Tibial artery (tissue), 4 donors: Measurements from ENCODE around the gene COL4A2.

Experiments
- DNase-seq, 2 donors: peaks; one replicate each; pipeline ENCODE4 v3.0.0-alpha.2; 2019
- H3K27ac ChIP-seq, 2 donors: fragments of 200-600 bp; sonication (generic) in 1 of 2; 1 replicate in 1 of 2; 2 replicates in 1 of 2; pipeline ENCODE4 v1.5.1; 2018 to 2019; ENCODE audit warnings: mild to moderate bottlenecking in 1 of 2
- H3K27me3 ChIP-seq, 2 donors: fragments of 200-600 bp; sonication (generic) in 1 of 2; one replicate each; pipeline versions ENCODE4 v1.5.1 to v1.6.0; 2016 to 2019
- H3K36me3 ChIP-seq, 3 donors: fragments of 200-600 bp; sonication (generic) in 2 of 3; one replicate each; pipeline ENCODE4 v1.5.1; 2016 to 2019; ENCODE audit warnings: mild to moderate bottlenecking in 2 of 3
- H3K4me1 ChIP-seq, 4 donors: fragments of 200-600 bp; sonication (generic) in 2 of 4; 1 replicate in 3 of 4; 2 replicates in 1 of 4; pipeline ENCODE4 v1.5.1; 2016 to 2019
- H3K4me3 ChIP-seq, 2 donors: fragments of 200-600 bp; sonication (generic) in 1 of 2; 1 replicate in 1 of 2; 2 replicates in 1 of 2; pipeline ENCODE4 v1.5.1; 2018 to 2019; ENCODE audit warnings: mild to moderate bottlenecking in 2 of 2
- H3K9me3 ChIP-seq, 3 donors: fragments of 200-600 bp; sonication (generic) in 1 of 3; one replicate each; pipeline ENCODE4 v1.5.1; 2016 to 2019
- intact Hi-C: fragments of 100-400 bp; cut with DNase I; formaldehyde crosslinking; loops from one replicate; pipeline ENCODE4 v1.15.0; 2023; ENCODE audit warnings: low total_unique reads
- TF ChIP-seq, protein P1 (sequence below), 2 experiments: fragments of 200-600 bp in 1 of 2; fragments of 450-650 bp in 1 of 2; IDR thresholded peaks; one replicate each; pipeline ENCODE4 v1.5.1; 2017 to 2019; ENCODE audit warnings: antibody characterized with exemption in 2 of 2, mild to moderate bottlenecking in 1 of 2, moderate library complexity in 1 of 2

Gene COL4A2

DNA sequence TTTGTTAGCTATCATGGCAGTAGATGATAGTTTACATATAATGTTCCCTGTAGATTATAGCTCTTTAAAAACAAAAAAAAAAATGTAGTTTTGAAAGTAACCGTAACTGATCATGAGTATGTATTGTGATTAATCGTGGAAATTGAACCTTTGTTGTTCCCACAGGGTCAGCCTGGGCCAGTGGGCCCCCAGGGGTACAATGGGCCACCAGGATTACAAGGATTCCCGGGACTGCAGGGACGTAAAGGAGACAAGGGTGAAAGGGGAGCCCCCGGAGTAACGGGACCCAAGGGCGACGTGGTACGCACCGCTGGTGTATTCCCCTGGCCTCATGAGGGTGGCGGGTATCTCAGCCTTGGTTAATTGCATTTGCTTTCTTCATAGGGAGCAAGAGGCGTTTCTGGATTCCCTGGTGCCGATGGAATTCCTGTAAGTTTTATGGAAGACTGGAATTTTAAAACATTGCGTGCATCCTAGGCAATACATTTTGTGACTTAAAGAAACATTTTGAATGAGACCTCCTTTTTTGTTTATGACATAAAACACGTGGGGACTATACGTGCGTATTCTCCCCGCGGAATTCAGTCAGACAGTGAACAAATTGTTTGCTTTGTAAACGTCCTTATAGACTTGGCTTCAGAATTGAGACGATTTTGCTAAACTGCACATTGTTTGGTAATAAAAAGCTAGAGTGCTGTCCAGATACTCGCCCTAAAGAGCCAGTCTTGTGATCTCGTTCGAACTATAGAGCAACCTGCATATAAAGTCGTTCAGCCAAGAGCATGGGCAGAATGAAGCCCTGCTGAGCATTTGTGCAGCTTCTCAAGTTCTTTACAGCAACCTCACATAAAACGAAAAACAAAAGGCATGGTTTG, 117.7 kb downstream of the COL4A2 start:
- Histone ChIP-seq H3K27ac (peak overlapping the region; percentile 59 to 85), H3K36me3 (peaks cover 17 to 41% (median 30%) of the 10 kb centered on the region in 3 donors), H3K9me3 (no peaks in the 10 kb centered on the region), H3K4me1 (peaks cover 0 to 75% (median 45%) of the 10 kb centered on the region in 4 donors), H3K4me3 (no peak overlapping the region), H3K27me3 (no peaks in the 10 kb centered on the region)
- TF ChIP-seq, protein P1, sequence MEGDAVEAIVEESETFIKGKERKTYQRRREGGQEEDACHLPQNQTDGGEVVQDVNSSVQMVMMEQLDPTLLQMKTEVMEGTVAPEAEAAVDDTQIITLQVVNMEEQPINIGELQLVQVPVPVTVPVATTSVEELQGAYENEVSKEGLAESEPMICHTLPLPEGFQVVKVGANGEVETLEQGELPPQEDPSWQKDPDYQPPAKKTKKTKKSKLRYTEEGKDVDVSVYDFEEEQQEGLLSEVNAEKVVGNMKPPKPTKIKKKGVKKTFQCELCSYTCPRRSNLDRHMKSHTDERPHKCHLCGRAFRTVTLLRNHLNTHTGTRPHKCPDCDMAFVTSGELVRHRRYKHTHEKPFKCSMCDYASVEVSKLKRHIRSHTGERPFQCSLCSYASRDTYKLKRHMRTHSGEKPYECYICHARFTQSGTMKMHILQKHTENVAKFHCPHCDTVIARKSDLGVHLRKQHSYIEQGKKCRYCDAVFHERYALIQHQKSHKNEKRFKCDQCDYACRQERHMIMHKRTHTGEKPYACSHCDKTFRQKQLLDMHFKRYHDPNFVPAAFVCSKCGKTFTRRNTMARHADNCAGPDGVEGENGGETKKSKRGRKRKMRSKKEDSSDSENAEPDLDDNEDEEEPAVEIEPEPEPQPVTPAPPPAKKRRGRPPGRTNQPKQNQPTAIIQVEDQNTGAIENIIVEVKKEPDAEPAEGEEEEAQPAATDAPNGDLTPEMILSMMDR (IDR thresholded peaks at IDR 0.05): no peak
- no peak for DNase-seq
- intact Hi-C loops: no loop called here

DNA sequence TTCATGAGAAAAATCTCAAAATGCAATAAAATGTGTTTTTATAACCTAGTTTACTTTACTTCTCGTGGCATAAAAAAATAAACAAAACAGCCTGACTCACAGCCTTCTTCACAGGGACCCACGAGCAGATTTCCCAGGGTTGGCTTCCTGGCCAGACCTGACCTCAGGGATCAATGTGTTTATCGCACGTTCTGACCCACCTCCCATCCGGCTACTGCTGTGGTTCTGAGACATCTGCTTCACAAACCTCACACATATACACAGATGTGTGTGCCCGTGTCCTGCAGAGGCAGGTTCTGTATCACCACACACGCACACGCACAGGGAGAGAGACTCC, 118.3 kb downstream of the COL4A2 start:
- Histone ChIP-seq H3K27ac (peak overlapping the region; percentile 59 to 85), H3K36me3 (peaks cover 19 to 46% (median 36%) of the 10 kb centered on the region in 3 donors), H3K4me3 (no peak overlapping the region), H3K27me3 (no peaks in the 10 kb centered on the region), H3K4me1 (peaks cover 0 to 69% (median 43%) of the 10 kb centered on the region in 4 donors), H3K9me3 (no peaks in the 10 kb centered on the region)
- TF ChIP-seq, protein P1 (IDR thresholded peaks at IDR 0.05): no peak
- intact Hi-C loops: no loop called here
- no peak for DNase-seq

DNA sequence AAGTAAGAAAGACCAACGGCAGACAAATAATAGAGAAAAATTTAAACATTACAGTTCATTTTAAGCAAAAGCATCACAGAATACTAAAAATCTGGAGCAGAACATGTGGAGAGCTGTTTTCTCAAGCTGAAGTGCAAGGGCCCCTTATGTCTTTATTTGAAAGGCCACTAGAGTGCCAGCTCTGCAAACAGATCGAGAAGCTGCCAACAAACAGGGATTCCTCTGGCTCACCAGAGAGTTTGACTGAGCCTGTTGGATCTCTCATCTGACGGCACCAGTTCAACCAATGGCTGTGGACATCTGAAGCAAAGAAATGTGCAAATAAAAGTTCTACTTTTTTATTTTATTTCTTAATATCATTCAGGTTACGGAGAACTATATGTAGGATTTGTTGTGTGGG, 119.7 kb downstream of the COL4A2 start:
- intact Hi-C loops: no loop called here
- H3K4me3 ChIP-seq: no peak overlapping the region
- TF ChIP-seq, protein P1 (IDR thresholded peaks at IDR 0.05): no peak
- peak in 1 of 2 donors; percentile 72 for DNase-seq
- peak overlapping the region; percentile 59 to 85 for H3K27ac ChIP-seq
- H3K27me3 ChIP-seq: no peaks in the 10 kb centered on the region
- H3K9me3 ChIP-seq: no peaks in the 10 kb centered on the region
- H3K36me3 ChIP-seq: peaks cover 29 to 59% (median 49%) of the 10 kb centered on the region in 3 donors
- peaks cover 0 to 60% (median 36%) of the 10 kb centered on the region in 4 donors for H3K4me1 ChIP-seq

DNA sequence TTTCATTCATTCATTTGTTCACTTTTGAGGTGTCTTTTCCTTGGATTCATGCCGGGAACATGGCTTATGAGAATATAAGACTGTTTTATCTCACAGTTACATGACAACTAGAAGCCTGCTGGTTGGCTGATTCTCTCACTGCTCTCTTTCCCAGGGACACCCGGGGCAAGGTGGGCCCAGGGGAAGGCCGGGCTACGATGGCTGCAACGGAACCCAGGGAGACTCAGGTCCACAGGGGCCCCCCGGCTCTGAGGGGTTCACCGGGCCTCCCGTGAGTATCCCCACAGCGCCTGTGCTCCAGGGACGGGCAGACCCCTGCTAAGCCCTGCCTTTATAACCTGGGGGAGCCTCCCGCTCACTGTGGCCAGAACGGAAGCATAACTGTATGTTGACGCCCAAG, 121.2 kb downstream of the COL4A2 start:
- H3K27ac ChIP-seq: peak overlapping the region; percentile 21 to 85
- DNase-seq: no peak
- peaks cover 34 to 63% (median 55%) of the 10 kb centered on the region in 3 donors for H3K36me3 ChIP-seq

DNA sequence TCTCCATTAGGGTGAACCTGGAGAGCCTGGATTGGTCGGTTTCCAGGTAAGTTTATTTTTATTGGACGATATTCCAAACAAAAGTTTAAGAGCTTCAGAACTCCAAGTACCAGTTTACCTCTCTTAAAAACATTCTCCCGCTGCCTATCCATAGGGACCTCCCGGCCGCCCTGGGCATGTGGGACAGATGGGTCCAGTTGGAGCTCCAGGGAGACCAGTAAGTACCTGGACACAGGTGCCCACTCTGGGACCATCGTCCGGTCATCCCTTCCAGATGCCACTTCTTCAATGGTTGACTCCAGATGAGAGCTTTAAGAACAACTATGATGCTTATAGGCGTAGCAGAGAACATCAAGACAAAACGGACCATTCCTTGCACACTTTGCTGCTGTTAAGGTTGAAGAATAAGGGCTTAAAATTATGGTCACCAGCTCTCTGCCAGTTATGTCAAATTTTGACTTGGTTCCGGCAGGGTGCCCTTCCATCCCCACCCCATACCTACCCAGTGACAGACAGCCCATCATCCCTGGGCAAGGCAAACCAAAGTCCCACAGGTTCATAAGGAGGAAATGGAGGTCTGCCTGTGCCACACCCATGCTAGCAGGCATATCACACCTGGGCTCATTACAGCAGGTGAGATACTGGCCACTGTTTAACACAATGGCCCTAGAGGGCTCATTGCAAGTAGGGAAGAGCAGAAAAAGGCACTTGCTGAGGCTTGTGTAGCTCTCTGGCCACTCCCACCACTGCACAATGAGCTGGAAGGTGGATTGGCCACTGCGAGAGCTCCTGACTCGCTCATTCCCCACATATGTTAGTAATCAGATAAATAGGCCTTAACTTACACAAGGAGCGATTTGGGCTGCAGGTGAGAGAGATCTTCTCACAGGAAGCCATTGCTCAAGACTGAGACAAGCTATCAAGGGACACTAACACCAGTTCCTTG, 123.6 kb downstream of the COL4A2 start:
- intact Hi-C loops: no loop called here
- TF ChIP-seq, protein P1 (IDR thresholded peaks at IDR 0.05): no peak
- Histone ChIP-seq H3K27ac (peak overlapping the region; percentile 28 to 73), H3K4me3 (no peak overlapping the region), H3K9me3 (no peaks in the 10 kb centered on the region), H3K36me3 (peaks cover 53 to 73% (median 63%) of the 10 kb centered on the region in 3 donors), H3K27me3 (no peaks in the 10 kb centered on the region), H3K4me1 (peaks cover 0 to 45% (median 27%) of the 10 kb centered on the region in 4 donors)
- no peak for DNase-seq

More for the DNA sequence above, 121.2 kb downstream of the COL4A2 start:
- TF ChIP-seq, protein P1 (IDR thresholded peaks at IDR 0.05): no peak
- Histone ChIP-seq H3K4me1 (peaks cover 0 to 60% (median 39%) of the 10 kb centered on the region in 4 donors), H3K4me3 (no peak overlapping the region), H3K27me3 (no peaks in the 10 kb centered on the region), H3K9me3 (no peaks in the 10 kb centered on the region)
- intact Hi-C loops: no loop called here
